ENCODE measurements around the gene TRIM65.

- TF ChIP-seq FOXK2 (IDR thresholded peaks at IDR 0.05) = no peak
- no peak for TF ChIP-seq ZNF384 (IDR thresholded peaks at IDR 0.05)
- no peak for TF ChIP-seq FOXA1 (IDR thresholded peaks at IDR 0.05)
- no peak for TF ChIP-seq PKNOX1 (IDR thresholded peaks at IDR 0.05)
- no peak for TF ChIP-seq SP1 (IDR thresholded peaks at IDR 0.05)
Observed at GRCh38 chr17:75842963-75843576, 53.7 kb downstream of the TRIM65 start.
